ENCODE results near the gene TAF4. TPM values are rescaled to one million over a fixed set of nuclear protein-coding genes. Genes with fewer than 3 reads are reported as not detected.
"Not testable (repeated sequence)": the region's sequence is repeated elsewhere in the genome, so short reads cannot be mapped to it uniquely, and the experiment has no call there.

The TAF4 gene
- total RNA-seq, 1 experiment from 2014 or later: 94.9 TPM

- DNase-seq: no peak
- Mint-ChIP-seq H3K4me3 (ENCODE audit: unreplicated experiment) (no peak overlapping the region), H3K27me3 (ENCODE audit: insufficient read depth, unreplicated experiment) (no peaks in the 10 kb centered on the region), H3K4me1 (ENCODE audit: low read depth, unreplicated experiment) (no peaks in the 10 kb centered on the region), H3K27ac (ENCODE audit: unreplicated experiment) (no peak overlapping the region), H3K36me3 (ENCODE audit: insufficient read depth, unreplicated experiment) (peaks cover 55% of the 10 kb centered on the region), H3K9me3 (ENCODE audit: unreplicated experiment) (no peaks in the 10 kb centered on the region)
- no peaks in the 10 kb centered on the region for H3K9me3 ChIP-seq
- intact Hi-C loops (cut with micrococcal nuclease; ENCODE audit: unreplicated experiment): no loop called here
- peaks cover 4% of the 10 kb centered on the region; the same call in 1 of the 2 replicates for H3K36me3 ChIP-seq (ENCODE audit: control insufficient read depth, insufficient read depth, low read length)
- ChIA-PET CTCF (no interaction called here), POLR2A (no interaction called here)
- no TSS peak for BruUV-seq (replicated peaks)
- no peak for TF ChIP-seq CTCF (IDR thresholded peaks at IDR 0.05; ENCODE audit: insufficient read depth in 1 of 2, low read depth in 1 of 2, low read length in 1 of 2, severe bottlenecking in 1 of 2, unreplicated experiment in 1 of 2)
- H3K4me1 ChIP-seq: no peaks in the 10 kb centered on the region
- no peaks in the 10 kb centered on the region for H3K27me3 ChIP-seq (replicated peaks; ENCODE audit: control insufficient read depth, insufficient read depth, low read length)
- no peak overlapping the region for H3K4me3 ChIP-seq (ENCODE audit: low read depth, low read length)
Observed at GRCh38 chr20:61972636-61973508, 92.8 kb downstream of the TAF4 start.

DNA sequence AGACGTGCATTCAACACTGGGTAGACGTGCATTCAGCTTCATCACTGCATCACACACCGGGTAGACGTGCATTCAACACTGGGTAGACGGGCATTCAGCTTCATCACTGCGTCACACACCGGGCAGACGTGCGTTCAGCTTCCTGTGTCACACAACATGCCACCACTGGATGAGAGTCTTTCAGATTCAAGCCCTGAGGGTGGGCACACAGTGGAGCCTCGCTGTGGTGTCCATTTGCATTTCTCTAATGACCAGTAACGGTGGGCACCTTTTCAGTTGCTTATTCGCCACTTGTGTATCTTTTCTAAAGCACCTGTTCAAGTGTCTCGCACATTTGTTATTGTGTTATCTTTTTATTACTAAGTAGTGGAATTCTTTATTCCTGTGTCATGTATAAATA is 94.1 kb downstream of the TAF4 start:
- H3K27me3 ChIP-seq (replicated peaks; ENCODE audit: control insufficient read depth, insufficient read depth, low read length); POLR2A ChIA-PET; H3K4me1 Mint-ChIP-seq (ENCODE audit: low read depth, unreplicated experiment); intact Hi-C loops (cut with micrococcal nuclease; ENCODE audit: unreplicated experiment); H3K9me3 ChIP-seq; H3K4me3 Mint-ChIP-seq (ENCODE audit: unreplicated experiment); BruUV-seq (replicated peaks); H3K4me1 ChIP-seq; H3K9me3 Mint-ChIP-seq (ENCODE audit: unreplicated experiment); H3K27me3 Mint-ChIP-seq (ENCODE audit: insufficient read depth, unreplicated experiment); H3K27ac Mint-ChIP-seq (ENCODE audit: unreplicated experiment); H3K36me3 ChIP-seq (ENCODE audit: control insufficient read depth, insufficient read depth, low read length); H3K4me3 ChIP-seq (ENCODE audit: low read depth, low read length): not testable (repeated sequence)
- CTCF ChIA-PET: interaction anchor here (0.6 kb wide), 1 partner anchor 321 kb away, joined by 3 read pairs; no protein-coding TSS in a partner anchor
- H3K36me3 Mint-ChIP-seq (ENCODE audit: insufficient read depth, unreplicated experiment): peaks cover 48% of the 10 kb centered on the region
- peak in 1 of 2 experiments; percentile 24 for DNase-seq

DNA sequence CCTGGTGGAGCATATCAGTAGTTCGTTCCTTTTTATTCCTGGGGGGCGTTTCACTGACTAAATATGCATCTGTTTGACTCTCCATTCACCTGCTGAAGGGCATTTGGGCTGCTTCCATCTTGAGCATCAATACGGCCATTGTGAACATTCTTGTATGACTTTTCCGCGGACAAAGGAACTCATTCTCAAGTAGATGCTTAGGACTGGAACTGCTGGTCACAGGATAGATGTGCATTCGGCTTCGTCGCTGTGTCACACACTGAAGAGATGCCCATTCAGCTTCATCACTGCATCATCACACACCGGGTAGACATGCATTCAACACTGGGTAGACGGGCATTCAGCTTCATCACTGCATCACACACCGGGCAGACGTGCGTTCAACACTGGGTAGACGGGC is 95.3 kb downstream of the TAF4 start:
- Histone ChIP-seq H3K36me3 (ENCODE audit: control insufficient read depth, insufficient read depth, low read length) (0 out of 2 replicates have a peak, but pooled peaks cover 2% of the 10 kb centered on the region), H3K27me3 (replicated peaks; ENCODE audit: control insufficient read depth, insufficient read depth, low read length) (no peaks in the 10 kb centered on the region), H3K9me3 (no peaks in the 10 kb centered on the region), H3K4me1 (no peaks in the 10 kb centered on the region), H3K4me3 (ENCODE audit: low read depth, low read length) (no peak overlapping the region)
- H3K36me3 Mint-ChIP-seq (ENCODE audit: insufficient read depth, unreplicated experiment): peaks cover 45% of the 10 kb centered on the region
- POLR2A ChIA-PET: no interaction called here
- CTCF ChIA-PET: interaction anchor here (0.7 kb wide), 1 partner anchor 116 kb away, joined by 3 read pairs; no protein-coding TSS in a partner anchor
- TF ChIP-seq CTCF (IDR thresholded peaks at IDR 0.05; ENCODE audit: insufficient read depth in 1 of 2, low read depth in 1 of 2, low read length in 1 of 2, severe bottlenecking in 1 of 2, unreplicated experiment in 1 of 2): no peak
- no peaks in the 10 kb centered on the region for H3K9me3 Mint-ChIP-seq (ENCODE audit: unreplicated experiment)
- no peaks in the 10 kb centered on the region for H3K4me1 Mint-ChIP-seq (ENCODE audit: low read depth, unreplicated experiment)
- intact Hi-C loops (cut with micrococcal nuclease; ENCODE audit: unreplicated experiment): no loop called here
- no peaks in the 10 kb centered on the region for H3K27me3 Mint-ChIP-seq (ENCODE audit: insufficient read depth, unreplicated experiment)
- H3K27ac Mint-ChIP-seq (ENCODE audit: unreplicated experiment): no peak overlapping the region
- DNase-seq: peak in 1 of 2 experiments; percentile 26
- no peak overlapping the region for H3K4me3 Mint-ChIP-seq (ENCODE audit: unreplicated experiment)
- no TSS peak for BruUV-seq (replicated peaks)
